Activated CD4-positive, alpha-beta T cell treated with anti-CD3 and anti-CD28 coated beads for 36 hours (primary cell): ENCODE measurements around the gene LYRM1. TPM values are rescaled to one million over a fixed set of nuclear protein-coding genes. Genes with fewer than 3 reads are reported as not detected.

Source experiments
- ATAC-seq: fragments of 200-7000 bp; cut with Tn5 transposase; one replicate; pipeline ENCODE4 v1.10.0; 2021; ENCODE audit warnings: mild to moderate bottlenecking, moderate library complexity
- CTCF ChIA-PET: fragments of 350-600 bp; sonication (Branson Sonifier 250); formaldehyde crosslinking; loops from one replicate; lab custom pipeline; 2021; ENCODE audit warnings: antibody characterized with exemption; lab: Charles Lee
- POLR2A ChIA-PET: fragments of 350-600 bp; sonication (Branson Sonifier 250); formaldehyde crosslinking; loops from one replicate; lab custom pipeline; 2021; ENCODE audit warnings: antibody characterized with exemption, inconsistent platforms; lab: Charles Lee
- DNase-seq: peaks from one replicate; pipeline ENCODE4 v3.0.0-alpha.2; 2020
- H3K27ac Mint-ChIP-seq: one replicate; pipeline ENCODE4 v1.8.0; 2021; ENCODE audit warnings: mixed read lengths
- H3K27me3 Mint-ChIP-seq: one replicate; pipeline ENCODE4 v1.8.0; 2021; ENCODE audit warnings: mixed read lengths
- H3K36me3 Mint-ChIP-seq: one replicate; pipeline ENCODE4 v1.8.0; 2021; ENCODE audit warnings: low read depth, mixed read lengths
- H3K4me1 Mint-ChIP-seq: one replicate; pipeline ENCODE4 v1.8.0; 2021; ENCODE audit warnings: mixed read lengths
- H3K4me3 Mint-ChIP-seq: one replicate; pipeline ENCODE4 v1.8.0; 2021; ENCODE audit warnings: mild to moderate bottlenecking, moderate library complexity, mixed read lengths
- H3K9me3 Mint-ChIP-seq: one replicate; pipeline ENCODE4 v1.8.0; 2021; ENCODE audit warnings: low read depth, mixed read lengths
- intact Hi-C, 2 experiments: fragments of 100-400 bp; cut with DNase I in 1 of 2; cut with micrococcal nuclease in 1 of 2; formaldehyde crosslinking; loops; one replicate each; pipeline versions ENCODE4 v1.14.2 to v1.15.1; 2022 to 2024; cut with DNase I, micrococcal nuclease
- total RNA-seq, 2 experiments: library from RNA; stranded (reverse); gene quantifications; one replicate each; pipeline ENCODE4 v1.2.3, GENCODE V29; 2021

LYRM1 gene
- total RNA-seq, 2 experiments from 2014 or later: 24.7 to 29.5 TPM

GRCh38 chr16:20887207-20887606 lies 13.4 kb upstream of the LYRM1 start:
- Mint-ChIP-seq H3K9me3 (no peaks in the 10 kb centered on the region), H3K27ac (no peak overlapping the region), H3K36me3 (peaks cover 11% of the 10 kb centered on the region), H3K4me1 (peaks cover 29% of the 10 kb centered on the region), H3K27me3 (no peaks in the 10 kb centered on the region), H3K4me3 (no peak overlapping the region)
- ChIA-PET CTCF (no interaction called here), POLR2A (no interaction called here)
- intact Hi-C loops: no loop called here
- ATAC-seq (no peak), DNase-seq (no peak)

- no peak overlapping the region for H3K4me3 Mint-ChIP-seq
- ATAC-seq (no peak), DNase-seq (no peak)
- H3K27ac Mint-ChIP-seq: no peak overlapping the region
- no peaks in the 10 kb centered on the region for H3K9me3 Mint-ChIP-seq
- intact Hi-C loops: no loop called here
- ChIA-PET POLR2A (no interaction called here), CTCF (interaction anchor here (1.3 to 1.6 kb wide), 2 partner anchors 9 to 39 kb away, joined by 4 to 6 read pairs; no protein-coding TSS in a partner anchor)
- no peaks in the 10 kb centered on the region for H3K27me3 Mint-ChIP-seq
- peaks cover 18% of the 10 kb centered on the region for H3K4me1 Mint-ChIP-seq
- peaks cover 11% of the 10 kb centered on the region for H3K36me3 Mint-ChIP-seq
Measured at GRCh38 chr16:20889625-20890275, 10.8 kb upstream of the LYRM1 start.

- no peaks in the 10 kb centered on the region for H3K9me3 Mint-ChIP-seq
- CTCF ChIA-PET: interaction anchor here (0.9 to 1.6 kb wide), 2 partner anchors 20 to 50 kb away, joined by 3 to 4 read pairs; no protein-coding TSS in a partner anchor
- H3K27me3 Mint-ChIP-seq: no peaks in the 10 kb centered on the region
- H3K27ac Mint-ChIP-seq: no peak overlapping the region
- ATAC-seq: no peak
- no peak overlapping the region for H3K4me3 Mint-ChIP-seq
- DNase-seq: no peak
- intact Hi-C loops: no loop called here
- peaks cover 21% of the 10 kb centered on the region for H3K4me1 Mint-ChIP-seq
- H3K36me3 Mint-ChIP-seq: peaks cover 15% of the 10 kb centered on the region
- POLR2A ChIA-PET: no interaction called here
Measured at GRCh38 chr16:20894388-20894787, 6.2 kb upstream of the LYRM1 start.

GRCh38 chr16:20897253-20897897 lies 3.2 kb upstream of the LYRM1 start:
- no peaks in the 10 kb centered on the region for H3K27me3 Mint-ChIP-seq
- DNase-seq (no peak), ATAC-seq (no peak)
- ChIA-PET POLR2A (no interaction called here), CTCF (interaction anchor here (0.8 to 1.7 kb wide), 2 partner anchors 23 to 42 kb away, joined by 3 to 5 read pairs; no protein-coding TSS in a partner anchor)
- peaks cover 27% of the 10 kb centered on the region for H3K36me3 Mint-ChIP-seq
- H3K4me3 Mint-ChIP-seq: no peak overlapping the region
- peak overlapping the region; percentile 18 for H3K27ac Mint-ChIP-seq
- H3K9me3 Mint-ChIP-seq: no peaks in the 10 kb centered on the region
- intact Hi-C loops: no loop called here
- H3K4me1 Mint-ChIP-seq: peaks cover 34% of the 10 kb centered on the region

- Mint-ChIP-seq H3K9me3 (no peaks in the 10 kb centered on the region), H3K36me3 (peaks cover 27% of the 10 kb centered on the region), H3K27ac (peak overlapping the region; percentile 18), H3K27me3 (no peaks in the 10 kb centered on the region), H3K4me1 (peaks cover 38% of the 10 kb centered on the region), H3K4me3 (no peak overlapping the region)
- ChIA-PET POLR2A (interaction anchor here (1.5 kb wide), 1 partner anchor 13 kb away, joined by 4 read pairs; no protein-coding TSS in a partner anchor), CTCF (interaction anchor here (0.8 to 1.7 kb wide), 2 partner anchors 24 to 43 kb away, joined by 3 to 5 read pairs; no protein-coding TSS in a partner anchor)
- DNase-seq: no peak
- intact Hi-C loops: loop anchor here in 1 of 2 experiments (2.0 kb wide), 1 partner anchor 1375 kb away; the partner anchor contains the start of genes CCP110 and GDE1
- ATAC-seq: no peak
Measured at GRCh38 chr16:20897922-20898321, 2.6 kb upstream of the LYRM1 start.

- ChIA-PET POLR2A (interaction anchor here (1.5 kb wide), 1 partner anchor 12 kb away, joined by 4 read pairs; no protein-coding TSS in a partner anchor), CTCF (interaction anchor here (0.6 to 1.3 kb wide), 3 partner anchors 9 to 288 kb away, joined by 3 to 6 read pairs (median 3); no protein-coding TSS in a partner anchor)
- Mint-ChIP-seq H3K27me3 (no peaks in the 10 kb centered on the region), H3K36me3 (peaks cover 28% of the 10 kb centered on the region), H3K4me3 (peak overlapping the region; percentile 83), H3K9me3 (no peaks in the 10 kb centered on the region), H3K27ac (peak overlapping the region; percentile 81), H3K4me1 (peaks cover 49% of the 10 kb centered on the region)
- DNase-seq (no peak), ATAC-seq (no peak)
- intact Hi-C loops: loop anchor here in 1 of 2 experiments (2.0 kb wide), 1 partner anchor 1376 kb away; the partner anchor contains the start of genes CCP110 and GDE1
Measured at GRCh38 chr16:20899071-20899470, 1.5 kb upstream of the LYRM1 start.

- H3K4me3 Mint-ChIP-seq: peak overlapping the region; percentile 83
- ChIA-PET POLR2A (interaction anchor here (0.7 to 1.5 kb wide), 4 partner anchors 11 to 1291 kb away, joined by 3 to 4 read pairs (median 4); no protein-coding TSS in a partner anchor), CTCF (interaction anchor here (0.6 to 1.6 kb wide), 5 partner anchors 10 to 33 kb away, joined by 3 to 6 read pairs (median 4); no protein-coding TSS in a partner anchor)
- H3K27ac Mint-ChIP-seq: peak overlapping the region; percentile 94
- peaks cover 28% of the 10 kb centered on the region for H3K36me3 Mint-ChIP-seq
- peaks cover 55% of the 10 kb centered on the region for H3K4me1 Mint-ChIP-seq
- ATAC-seq: peak; percentile 3
- intact Hi-C loops: loop anchor here (1.0 to 10.0 kb wide), 17 partner anchors 11 to 1475 kb away; partner anchors contain the start of genes CCP110 (in 1 of the 2), CDR2 (in 1 of the 2), ERI2 (in 1 of the 2) and GDE1 (in 1 of the 2)
- H3K9me3 Mint-ChIP-seq: no peaks in the 10 kb centered on the region
- H3K27me3 Mint-ChIP-seq: no peaks in the 10 kb centered on the region
- no peak for DNase-seq
Measured at GRCh38 chr16:20899477-20900298, 883 bp upstream of the LYRM1 start.

GRCh38 chr16:20901068-20901435 lies 481 bp downstream of the LYRM1 start:
- CTCF ChIA-PET: interaction anchor here (0.5 to 1.6 kb wide), 2 partner anchors 17 to 256 kb away, joined by 3 to 4 read pairs; no protein-coding TSS in a partner anchor
- no peak for DNase-seq
- peak overlapping the region; percentile 83 for H3K4me3 Mint-ChIP-seq
- POLR2A ChIA-PET: interaction anchor here (1.4 kb wide), 1 partner anchor 26 kb away, joined by 5 read pairs; no protein-coding TSS in a partner anchor
- intact Hi-C loops: loop anchor here (2.0 to 10.0 kb wide), 6 partner anchors 44 to 1184 kb away; partner anchors contain the start of genes IQCK (in 1 of the 2), KNOP1 (in 1 of the 2) and UQCRC2 (in 1 of the 2)
- peak overlapping the region; percentile 94 for H3K27ac Mint-ChIP-seq
- ATAC-seq: peak; percentile 5
- no peaks in the 10 kb centered on the region for H3K9me3 Mint-ChIP-seq
- H3K36me3 Mint-ChIP-seq: peaks cover 24% of the 10 kb centered on the region
- H3K27me3 Mint-ChIP-seq: no peaks in the 10 kb centered on the region
- peaks cover 62% of the 10 kb centered on the region for H3K4me1 Mint-ChIP-seq

GRCh38 chr16:20901436-20902112 lies 1.0 kb downstream of the LYRM1 start:
- CTCF ChIA-PET: no interaction called here

GRCh38 chr16:20902426-20902825 lies 1.9 kb downstream of the LYRM1 start:
- Mint-ChIP-seq H3K9me3 (no peaks in the 10 kb centered on the region), H3K27me3 (no peaks in the 10 kb centered on the region), H3K4me1 (peaks cover 61% of the 10 kb centered on the region), H3K36me3 (peaks cover 28% of the 10 kb centered on the region), H3K27ac (peak overlapping the region; percentile 20), H3K4me3 (peak overlapping the region; percentile 83)
- no peak for DNase-seq
- POLR2A ChIA-PET: interaction anchor here (0.9 kb wide), 1 partner anchor 28 kb away, joined by 3 read pairs; no protein-coding TSS in a partner anchor
- ATAC-seq: no peak
- CTCF ChIA-PET: interaction anchor here (1.1 kb wide), 1 partner anchor 194 kb away, joined by 3 read pairs; no protein-coding TSS in a partner anchor
- intact Hi-C loops: loop anchor here (5.0 to 10.0 kb wide), 3 partner anchors 620 to 1185 kb away; partner anchors contain the start of genes IQCK (in 1 of the 2) and KNOP1 (in 1 of the 2)

More at GRCh38 chr16:20901436-20902112, 1.0 kb downstream of the LYRM1 start:
- intact Hi-C loops: loop anchor here (2.0 to 10.0 kb wide), 6 partner anchors 43 to 1184 kb away; partner anchors contain the start of genes IQCK (in 1 of the 2), KNOP1 (in 1 of the 2) and UQCRC2 (in 1 of the 2)
- Mint-ChIP-seq H3K9me3 (no peaks in the 10 kb centered on the region), H3K36me3 (peaks cover 28% of the 10 kb centered on the region), H3K4me3 (peak overlapping the region; percentile 83), H3K27me3 (no peaks in the 10 kb centered on the region), H3K27ac (peak overlapping the region; percentile 94), H3K4me1 (peaks cover 63% of the 10 kb centered on the region)
- POLR2A ChIA-PET: interaction anchor here (1.4 kb wide), 1 partner anchor 27 kb away, joined by 5 read pairs; no protein-coding TSS in a partner anchor
- peak; percentile 32 for DNase-seq
- ATAC-seq: no peak
